ENCODE results near the gene NHERF2. TPM values are rescaled to one million over a fixed set of nuclear protein-coding genes. Genes with fewer than 3 reads are reported as not detected.

The NHERF2 gene
- total RNA-seq, 2 experiments from 2014 or later: 1.9 to 2.0 TPM

- no peaks in the 10 kb centered on the region for H3K27me3 Mint-ChIP-seq
- TF ChIP-seq CTCF (IDR thresholded peaks at IDR 0.05): no peak
- Histone ChIP-seq H3K9me3 (ENCODE audit: control insufficient read depth in 1 of 2, insufficient read depth in 1 of 2, low read length in 2 of 2) (no peaks in the 10 kb centered on the region), H3K27ac (ENCODE audit: low read depth in 1 of 2, low read length in 2 of 2) (no peak overlapping the region), H3K4me1 (ENCODE audit: insufficient read depth, low read length) (peaks cover 17% of the 10 kb centered on the region), H3K36me3 (ENCODE audit: insufficient read depth, low read length) (peaks cover 4% of the 10 kb centered on the region), H3K4me3 (ENCODE audit: low read length) (no peak overlapping the region), H3K27me3 (ENCODE audit: control insufficient read depth in 1 of 2, insufficient read depth in 2 of 2, low read length in 2 of 2) (no peaks in the 10 kb centered on the region)
- ChIA-PET POLR2A (no interaction called here), CTCF (no interaction called here)
- no peak for ATAC-seq (ENCODE audit: poor library complexity)
- no peak overlapping the region for H3K4me3 Mint-ChIP-seq
- peaks cover 12% of the 10 kb centered on the region for H3K4me1 Mint-ChIP-seq (ENCODE audit: low read depth)
- no peak for DNase-seq
- no peaks in the 10 kb centered on the region for H3K36me3 Mint-ChIP-seq (ENCODE audit: low read depth)
- intact Hi-C loops (cut with DNase I, micrococcal nuclease): loop anchor here in 1 of 2 experiments (10.0 kb wide), 1 partner anchor 568 kb away; the partner anchor contains the start of gene CLCN7
- no peaks in the 10 kb centered on the region for H3K9me3 Mint-ChIP-seq
- H3K27ac Mint-ChIP-seq: no peak overlapping the region
Measured at GRCh38 chr16:2042171-2042985, 15.7 kb downstream of the NHERF2 start.

DNA sequence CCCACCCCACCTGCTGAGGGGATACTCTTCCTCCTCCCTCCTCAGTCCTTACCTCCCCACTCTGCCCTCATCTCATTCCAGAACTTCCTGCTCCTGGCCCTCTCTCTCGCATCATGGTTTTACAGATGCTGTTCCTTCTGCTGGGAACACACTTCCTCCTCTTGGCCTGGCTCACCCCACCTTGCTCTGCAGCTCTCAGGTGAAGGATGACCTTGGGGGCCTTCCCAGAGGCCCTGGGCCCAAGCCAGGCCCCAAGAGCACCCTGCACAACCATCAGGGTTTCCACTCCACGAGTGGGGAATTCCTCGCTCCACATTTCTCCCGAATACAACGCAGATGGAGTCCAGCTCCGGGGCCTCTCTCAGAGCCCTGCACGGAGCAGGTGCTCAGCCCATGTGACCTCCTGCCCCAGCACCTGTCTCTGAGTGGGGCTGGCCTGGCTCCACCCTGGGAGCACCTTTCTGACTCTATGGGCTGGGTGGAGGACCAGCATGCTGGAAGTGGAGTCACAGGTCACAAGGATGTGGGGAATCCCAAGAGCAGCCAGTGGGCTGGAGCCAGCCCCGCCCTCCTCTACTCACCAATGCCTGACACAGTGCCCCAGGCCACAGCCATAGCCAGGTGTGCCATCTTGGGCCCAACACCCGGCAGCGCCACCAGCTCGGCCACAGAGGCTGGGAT is 16.4 kb downstream of the NHERF2 start:
- no peak for TF ChIP-seq CTCF (IDR thresholded peaks at IDR 0.05)
- Mint-ChIP-seq H3K4me3 (no peak overlapping the region), H3K4me1 (ENCODE audit: low read depth) (peaks cover 12% of the 10 kb centered on the region), H3K36me3 (ENCODE audit: low read depth) (peaks cover 2% of the 10 kb centered on the region), H3K27ac (no peak overlapping the region), H3K9me3 (no peaks in the 10 kb centered on the region), H3K27me3 (no peaks in the 10 kb centered on the region)
- Histone ChIP-seq H3K27me3 (ENCODE audit: control insufficient read depth in 1 of 2, insufficient read depth in 2 of 2, low read length in 2 of 2) (no peaks in the 10 kb centered on the region), H3K36me3 (ENCODE audit: insufficient read depth, low read length) (peaks cover 4% of the 10 kb centered on the region), H3K4me1 (ENCODE audit: insufficient read depth, low read length) (peaks cover 20% of the 10 kb centered on the region), H3K9me3 (ENCODE audit: control insufficient read depth in 1 of 2, insufficient read depth in 1 of 2, low read length in 2 of 2) (no peaks in the 10 kb centered on the region), H3K4me3 (ENCODE audit: low read length) (no peak overlapping the region), H3K27ac (ENCODE audit: low read depth in 1 of 2, low read length in 2 of 2) (no peak overlapping the region)
- ChIA-PET CTCF (no interaction called here), POLR2A (no interaction called here)
- DNase-seq (no peak), ATAC-seq (ENCODE audit: poor library complexity) (no peak)
- intact Hi-C loops (cut with DNase I, micrococcal nuclease): loop anchor here in 1 of 2 experiments (10.0 kb wide), 1 partner anchor 568 kb away; the partner anchor contains the start of gene CLCN7

DNA sequence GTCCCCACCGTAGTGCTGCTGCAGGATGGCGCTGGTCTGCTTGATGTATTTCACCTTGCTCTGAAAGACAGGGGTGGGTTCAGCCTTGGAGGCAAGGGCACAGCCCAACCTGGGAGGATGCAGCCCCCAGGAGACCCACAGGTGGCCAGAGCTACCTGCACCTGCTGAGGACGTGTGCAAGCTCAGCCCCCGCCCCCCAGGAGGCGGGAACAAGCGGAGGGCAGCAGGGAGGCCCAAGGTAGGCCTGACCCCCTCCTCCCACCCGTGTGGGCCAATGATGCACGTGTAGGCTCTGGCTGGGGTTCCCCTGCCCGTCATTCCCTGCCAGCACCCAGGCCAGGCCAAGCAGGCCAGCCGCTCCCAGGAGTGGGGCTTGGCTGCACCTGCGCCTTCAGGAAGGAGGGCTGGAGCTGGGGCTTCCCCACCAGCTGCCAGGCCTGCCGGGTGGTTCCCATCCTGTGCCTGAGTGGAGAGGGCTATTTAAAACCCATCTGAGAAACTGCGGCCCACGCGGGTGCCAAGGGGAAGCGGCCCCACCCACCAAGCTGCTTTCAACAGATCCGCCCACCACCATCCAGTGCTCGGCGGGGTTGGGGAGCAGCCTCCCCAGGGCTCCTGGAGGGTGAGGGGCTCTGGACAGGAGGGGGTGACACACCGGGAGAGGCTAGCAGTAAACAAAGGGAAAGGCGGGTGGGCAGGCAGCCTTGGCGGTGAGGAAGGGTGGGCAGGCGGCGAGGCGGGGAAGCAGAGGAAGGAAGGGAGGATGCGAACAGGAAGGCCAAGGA is 17.2 kb downstream of the NHERF2 start:
- H3K4me1 ChIP-seq (ENCODE audit: insufficient read depth, low read length): peaks cover 27% of the 10 kb centered on the region
- no peak overlapping the region for H3K27ac ChIP-seq (ENCODE audit: low read depth in 1 of 2, low read length in 2 of 2)
- H3K36me3 ChIP-seq (ENCODE audit: insufficient read depth, low read length): peaks cover 4% of the 10 kb centered on the region
- ChIA-PET POLR2A (no interaction called here), CTCF (no interaction called here)
- no peak overlapping the region for H3K4me3 ChIP-seq (ENCODE audit: low read length)
- no peak overlapping the region for H3K4me3 Mint-ChIP-seq
- H3K27ac Mint-ChIP-seq: no peak overlapping the region
- H3K9me3 Mint-ChIP-seq: no peaks in the 10 kb centered on the region
- no peaks in the 10 kb centered on the region for H3K27me3 Mint-ChIP-seq
- no peak for DNase-seq
- intact Hi-C loops (cut with DNase I, micrococcal nuclease): loop anchor here in 1 of 2 experiments (10.0 kb wide), 1 partner anchor 569 kb away; the partner anchor contains the start of gene CLCN7
- no peak for ATAC-seq (ENCODE audit: poor library complexity)
- H3K4me1 Mint-ChIP-seq (ENCODE audit: low read depth): peaks cover 20% of the 10 kb centered on the region
- no peaks in the 10 kb centered on the region for H3K9me3 ChIP-seq (ENCODE audit: control insufficient read depth in 1 of 2, insufficient read depth in 1 of 2, low read length in 2 of 2)
- peaks cover 4% of the 10 kb centered on the region for H3K36me3 Mint-ChIP-seq (ENCODE audit: low read depth)
- TF ChIP-seq CTCF (IDR thresholded peaks at IDR 0.05): no peak
- no peaks in the 10 kb centered on the region for H3K27me3 ChIP-seq (ENCODE audit: control insufficient read depth in 1 of 2, insufficient read depth in 2 of 2, low read length in 2 of 2)

Data from CD4-positive, alpha-beta T cell (primary cell).